NT2/D1 (cell line): ENCODE measurements around the gene MRPS9.

Source experiments
- SUZ12 ChIP-seq: IDR thresholded peaks from 2 replicates; pipeline ENCODE4 v1.6.1; 2011; ENCODE audit not compliant: insufficient read length, insufficient read depth; ENCODE audit errors: extremely low read depth
- YY1 ChIP-seq: IDR thresholded peaks from 2 replicates; pipeline ENCODE4 v1.6.1; 2011; ENCODE audit not compliant: insufficient read length, insufficient read depth
- ZNF274 ChIP-seq: IDR thresholded peaks from 2 replicates; pipeline ENCODE4 v1.6.1; 2011; ENCODE audit warnings: mild to moderate bottlenecking, low read depth, low read length

DNA sequence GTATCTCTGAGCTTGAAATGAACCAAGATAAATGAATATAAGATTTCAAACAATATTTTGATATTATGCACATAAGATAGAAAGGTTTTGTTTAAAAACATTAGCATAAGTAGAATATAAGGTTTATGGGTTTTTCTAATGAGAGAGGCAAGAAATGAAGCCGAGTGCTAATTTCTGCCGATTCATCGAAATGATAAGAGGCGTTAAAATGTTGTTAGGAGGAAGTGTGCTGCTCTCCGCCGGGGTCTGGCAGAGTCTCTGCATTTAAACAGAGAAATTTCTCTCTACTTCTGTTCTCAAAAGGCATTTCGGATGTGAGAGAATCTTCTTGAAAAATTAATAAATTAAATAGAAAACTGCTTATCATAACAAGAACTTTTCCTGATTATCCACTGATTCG lies 83.6 kb downstream of the MRPS9 start:
- TF ChIP-seq ZNF274 (no peak), SUZ12 (no peak), YY1 (no peak)
